NOMO-1 treated with dmso at 0.1 percent for 144 hours (cell line): ENCODE data around the gene MDM2.
"Not testable (repeated sequence)": the region's sequence is repeated elsewhere in the genome, so short reads cannot be mapped to it uniquely, and the experiment has no call there.

Experiments
- DNase-seq: peaks from one replicate; lab custom pipeline; 2025; ENCODE audit not compliant: unreplicated experiment; lab: John Stamatoyannopoulos, UW

The MDM2 gene

GRCh38 chr12:68785823-68786222 is 22.2 kb upstream of the MDM2 start:
- no peak for DNase-seq

DNA sequence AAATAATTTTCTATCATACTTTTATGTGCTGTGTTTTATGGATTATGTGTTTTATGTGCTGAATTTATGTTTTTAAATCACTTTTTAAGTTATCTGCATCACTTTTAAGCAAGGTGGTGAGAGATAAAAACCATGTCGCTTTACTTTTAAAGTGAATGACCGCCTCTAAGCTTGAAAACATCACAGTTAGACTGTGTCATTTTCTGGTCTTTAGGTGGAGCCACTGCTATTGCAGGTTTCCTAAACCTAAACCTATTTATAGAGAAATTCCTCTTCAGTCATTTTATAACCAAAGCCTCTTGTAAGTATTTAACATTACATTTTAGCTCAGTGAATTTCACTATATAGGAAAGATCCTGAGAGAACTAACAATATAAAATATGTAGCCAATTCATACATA is 21.0 kb upstream of the MDM2 start:
- no peak for DNase-seq

DNA sequence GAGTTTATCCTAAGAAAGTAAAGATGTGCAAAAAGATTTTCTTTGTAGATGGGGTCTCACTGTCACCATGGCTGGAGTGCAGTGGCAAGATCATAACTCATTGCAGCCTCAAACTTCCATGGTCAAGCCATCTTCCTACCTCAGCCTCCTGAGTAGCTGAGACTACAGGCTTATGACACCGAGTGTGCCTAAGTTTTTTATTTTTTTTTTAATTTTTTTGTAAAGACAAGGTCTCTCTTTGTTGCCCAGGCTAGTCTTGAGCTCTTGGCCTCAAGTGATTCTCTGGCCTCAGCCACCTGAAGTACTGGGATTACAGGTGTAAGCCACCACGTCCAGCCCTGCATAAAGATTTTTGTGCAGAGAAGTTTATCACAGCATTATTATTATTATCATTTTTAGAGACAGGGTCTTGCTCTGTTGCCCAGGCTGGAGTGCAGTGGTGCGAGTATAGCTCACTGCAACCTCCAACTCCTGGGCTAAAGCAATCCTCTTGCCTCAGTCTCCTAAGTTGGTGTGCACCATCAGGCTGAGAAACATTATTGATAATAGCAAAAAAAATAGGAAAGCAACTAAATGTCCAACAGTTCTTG is 19.3 kb upstream of the MDM2 start:
- no peak for DNase-seq

GRCh38 chr12:68789144-68789878 is 18.7 kb upstream of the MDM2 start:
- DNase-seq = no peak

- DNase-seq = no peak
Measured at GRCh38 chr12:68790081-68790951, 17.7 kb upstream of the MDM2 start.

- DNase-seq = no peak
Measured at GRCh38 chr12:68790952-68791234, 17.1 kb upstream of the MDM2 start.

GRCh38 chr12:68791897-68792481 is 16.0 kb upstream of the MDM2 start:
- DNase-seq = no peak

DNA sequence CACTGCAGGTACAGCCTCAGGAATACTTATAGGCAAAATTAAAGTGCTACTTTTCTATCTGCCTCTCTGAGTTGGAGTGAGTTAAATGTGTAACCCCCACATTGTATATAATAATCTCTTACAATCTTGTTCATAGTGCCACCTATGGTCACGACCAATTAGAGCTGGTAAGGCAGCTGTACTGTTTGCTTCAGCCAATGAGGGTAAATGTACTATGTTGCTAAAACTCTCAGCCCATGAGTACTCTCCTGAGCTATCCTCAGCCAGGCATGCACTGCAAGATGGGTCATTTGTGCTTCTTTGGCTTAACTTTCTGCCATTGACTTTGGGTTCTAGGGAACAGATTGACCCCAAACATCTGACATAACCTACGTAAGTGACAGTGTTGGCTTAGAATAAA is 15.0 kb upstream of the MDM2 start:
- DNase-seq = peak; percentile 17

GRCh38 chr12:68793436-68793835 is 14.5 kb upstream of the MDM2 start:
- no peak for DNase-seq

- no peak for DNase-seq
Measured at GRCh38 chr12:68793975-68794652, 13.9 kb upstream of the MDM2 start.

GRCh38 chr12:68794653-68795251 is 13.2 kb upstream of the MDM2 start:
- DNase-seq = no peak

DNA sequence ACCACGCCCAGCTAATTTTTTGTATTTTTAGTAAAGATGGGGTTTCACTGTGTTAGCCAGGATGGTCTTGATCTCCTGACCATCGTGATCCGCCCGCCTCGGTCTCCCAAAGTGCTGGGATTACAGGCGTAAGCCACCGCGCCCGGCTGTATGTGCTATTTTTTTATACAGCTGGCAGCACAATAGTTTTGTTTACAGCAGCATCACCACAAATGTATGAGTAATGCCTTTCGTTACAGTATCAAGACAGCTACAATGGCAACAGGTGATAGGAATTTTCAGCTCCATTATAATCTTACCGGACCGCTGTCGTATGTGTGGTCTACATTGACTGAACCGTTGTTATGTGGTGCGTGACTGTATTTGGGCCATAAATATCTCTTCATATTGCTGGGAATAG is 11.6 kb upstream of the MDM2 start:
- DNase-seq = no peak

- DNase-seq = no peak
Measured at GRCh38 chr12:68798882-68799234, 9.1 kb upstream of the MDM2 start.

DNA sequence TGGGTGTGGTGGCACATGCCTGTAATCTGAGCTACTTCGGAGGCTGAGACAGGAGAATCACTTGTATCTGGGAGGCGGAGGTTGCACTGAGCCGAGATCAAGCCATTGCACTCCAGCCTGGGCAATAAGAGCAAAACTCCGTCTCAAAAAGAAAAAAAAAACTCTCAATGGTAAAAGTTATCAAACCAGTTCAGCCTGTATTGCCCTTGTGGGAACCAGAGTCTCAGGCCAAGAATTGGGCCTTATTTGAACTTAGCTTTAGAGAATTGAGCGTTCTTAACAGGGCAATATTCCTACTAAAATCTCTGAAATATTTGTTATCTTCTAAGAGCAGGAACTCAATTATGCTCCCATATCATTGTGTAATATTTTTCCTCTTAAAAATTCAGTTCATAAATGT is 7.7 kb upstream of the MDM2 start:
- no peak for DNase-seq

DNA sequence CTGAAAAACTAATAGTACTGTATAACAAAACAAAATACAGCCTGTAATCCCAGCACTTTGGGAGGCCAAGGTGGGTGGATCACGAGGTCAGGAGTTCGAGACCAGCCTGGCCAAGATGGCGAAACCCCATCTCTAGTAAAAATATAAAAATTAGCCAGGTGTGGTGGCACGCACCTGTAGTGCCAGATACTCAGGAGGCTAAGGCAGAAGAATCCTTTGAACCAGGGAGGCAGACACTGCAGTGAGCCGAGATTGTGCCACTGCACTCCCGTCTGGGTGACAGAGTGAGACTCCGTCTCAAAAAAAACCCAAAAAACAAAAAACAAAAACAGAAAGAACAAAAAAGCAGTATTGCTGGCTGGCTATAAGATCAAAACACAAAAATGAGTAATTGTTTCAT is 6.9 kb upstream of the MDM2 start:
- DNase-seq = not testable (repeated sequence)

DNA sequence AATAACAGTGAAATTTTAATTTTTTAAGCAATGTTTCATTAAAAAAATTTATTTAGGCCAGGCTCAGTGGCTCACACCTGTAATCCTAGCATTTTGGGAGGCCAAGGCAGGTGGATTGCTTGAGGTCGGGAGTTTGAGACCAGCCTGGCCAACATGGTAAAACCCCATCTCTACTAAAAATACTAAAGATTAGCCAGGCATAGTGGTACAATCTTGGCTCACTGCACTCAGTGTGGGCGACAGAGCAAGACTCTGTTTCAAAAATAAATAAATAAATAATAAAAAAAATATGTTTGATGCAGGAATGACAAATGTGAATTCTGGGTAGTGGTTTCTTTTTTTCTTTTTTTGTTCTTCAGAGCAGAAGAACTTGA is 5.6 kb upstream of the MDM2 start:
- not testable (repeated sequence) for DNase-seq

DNA sequence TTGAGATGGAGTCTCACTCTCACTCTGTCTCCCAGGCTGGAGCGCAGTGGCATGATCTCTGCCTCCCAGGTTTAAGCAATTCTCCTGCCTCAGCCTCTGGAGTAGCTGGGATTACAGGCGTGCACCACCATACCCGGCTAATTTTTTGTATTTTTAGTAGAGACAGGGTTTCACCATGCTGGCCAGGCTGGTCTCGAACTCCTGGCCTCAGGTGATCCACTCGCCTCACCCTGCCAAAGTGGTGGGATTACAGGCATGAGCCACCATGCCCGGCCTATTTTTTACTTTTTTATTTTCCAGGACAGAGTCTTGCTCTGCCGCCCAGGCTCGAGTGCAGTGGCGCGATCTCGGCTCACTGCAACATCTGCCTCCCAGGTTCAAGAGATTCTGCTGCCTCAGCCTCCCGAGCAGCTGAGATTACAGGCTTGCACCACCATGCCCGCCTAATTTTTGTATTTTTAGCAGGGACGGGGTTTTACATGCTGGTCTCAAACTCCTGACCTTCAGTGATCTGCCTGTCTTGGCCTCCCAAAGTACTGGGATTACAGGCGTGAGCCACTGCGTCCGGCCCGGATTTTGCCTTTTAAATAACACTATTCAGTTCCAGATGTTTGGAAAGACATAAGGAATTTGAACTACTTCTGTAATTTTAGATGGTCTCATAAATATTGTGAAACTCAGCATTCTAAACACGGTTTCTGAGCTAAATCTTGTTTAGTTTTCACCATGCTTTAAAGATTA is 4.9 kb upstream of the MDM2 start:
- not testable (repeated sequence) for DNase-seq

GRCh38 chr12:68803948-68804656 is 3.9 kb upstream of the MDM2 start:
- no peak for DNase-seq

DNA sequence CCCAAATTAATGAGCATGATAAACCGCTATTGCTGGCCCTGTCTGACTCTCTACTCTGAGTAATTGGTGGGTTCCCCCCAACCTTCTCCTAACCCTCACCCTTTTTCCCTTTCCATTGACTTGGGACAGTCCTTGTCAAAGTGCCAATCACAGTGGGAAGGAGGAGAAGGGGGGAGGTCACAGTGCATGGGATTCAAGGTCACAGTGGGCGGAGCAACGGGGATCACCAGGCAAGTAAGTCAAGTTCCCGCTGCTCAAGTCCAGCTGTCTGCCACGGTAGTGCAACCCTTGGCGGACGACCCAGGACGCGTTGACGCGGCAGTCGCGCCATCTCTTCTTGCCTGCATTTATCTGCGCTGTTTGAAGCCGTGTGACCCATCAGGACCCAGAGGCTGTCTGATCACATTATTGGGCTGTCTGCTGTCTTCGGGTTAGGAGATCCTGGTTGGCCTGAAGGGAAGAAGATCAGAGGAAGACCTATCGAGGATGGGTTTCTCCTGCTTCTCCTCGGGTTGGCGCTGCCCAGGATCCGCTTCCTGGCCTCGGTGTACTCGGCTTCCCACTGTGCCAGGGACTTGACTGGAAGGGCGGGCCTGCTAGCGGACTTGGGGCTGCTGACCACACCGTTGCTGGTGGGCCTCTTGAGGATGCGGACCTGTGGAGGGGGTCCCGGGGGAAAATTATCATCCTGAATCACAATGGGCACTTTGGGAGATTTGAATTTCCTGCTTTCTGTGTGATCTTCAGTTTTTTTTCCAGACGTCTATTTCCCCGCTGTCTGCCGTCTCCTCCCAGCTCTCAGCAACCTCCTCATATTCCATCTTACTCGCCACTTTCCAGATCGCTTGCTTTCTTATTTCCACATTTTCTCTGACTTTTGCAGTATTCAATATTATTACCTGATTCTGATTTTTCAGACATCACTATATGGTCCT is 3.1 kb upstream of the MDM2 start:
- no peak for DNase-seq
